Measurements from ENCODE around the gene OR5B3. TPM values are rescaled to one million over a fixed set of nuclear protein-coding genes. Genes with fewer than 3 reads are reported as not detected.

The OR5B3 gene
- total and polyA plus RNA-seq, 12 donors, result not detected

GRCh38 chr11:58391879-58392278 lies 14.8 kb downstream of the OR5B3 start:
- no peaks in the 10 kb centered on the region for H3K9me3 ChIP-seq (replicated peaks in 1 of 3)
- H3K4me1 ChIP-seq (replicated peaks in 1 of 2), result no peaks in the 10 kb centered on the region
- no peaks in the 10 kb centered on the region for H3K27me3 ChIP-seq
- no peak for TF ChIP-seq CTCF (IDR thresholded peaks at IDR 0.05)
- no peak overlapping the region for H3K4me3 ChIP-seq
- no peaks in the 10 kb centered on the region for H3K36me3 ChIP-seq (replicated peaks in 1 of 2)
- no peak for DNase-seq
- no peak overlapping the region for H3K27ac ChIP-seq
- WGBS, 4 donors, result 84 to 88% (median 85%) methylated on average over 1 of the region's 1 CpG
- intact Hi-C loops (cut with DNase I), result no loop called here

- TF ChIP-seq CTCF (IDR thresholded peaks at IDR 0.05), result no peak
- TF ChIP-seq POLR2A (IDR thresholded peaks at IDR 0.05), result no peak
- Histone ChIP-seq H3K36me3 (replicated peaks in 1 of 2) (no peaks in the 10 kb centered on the region), H3K9me3 (replicated peaks in 1 of 3) (no peaks in the 10 kb centered on the region), H3K27me3 (no peaks in the 10 kb centered on the region), H3K4me3 (no peak overlapping the region), H3K4me1 (replicated peaks in 1 of 2) (no peaks in the 10 kb centered on the region), H3K27ac (no peak overlapping the region)
- no peak for DNase-seq
- intact Hi-C loops (cut with DNase I), result no loop called here
- 75 to 87% (median 76%) methylated on average over 6 to 18 of the region's 18 CpGs; no CpG with 5 or more reads in 1 of the 4 donors for WGBS, 4 donors
These were observed 16.1 kb downstream of the OR5B3 start for GRCh38 chr11:58390551-58391063.

GRCh38 chr11:58358969-58359368 lies 47.7 kb downstream of the OR5B3 start, which contains the start of gene OR5B17:
OR5B17 (minus strand) TSS chr11:58359069; CDS start chr11:58359069, 0 bp downstream.
- WGBS, 4 donors, result 28 to 47% (median 43%) methylated on average over 1 of the region's 1 CpG
- no peaks in the 10 kb centered on the region for H3K36me3 ChIP-seq (replicated peaks in 1 of 2)
- intact Hi-C loops (cut with DNase I), result no loop called here
- H3K4me3 ChIP-seq, result no peak within 1 kb of the TSS
- no peaks in the 10 kb centered on the region for H3K4me1 ChIP-seq (replicated peaks in 1 of 2)
- H3K27ac ChIP-seq, result no peak within 1 kb of the TSS
- no peaks in the 10 kb centered on the region for H3K27me3 ChIP-seq
- TF ChIP-seq POLR2A (IDR thresholded peaks at IDR 0.05), result no peak
- DNase-seq, result no peak
- H3K9me3 ChIP-seq (replicated peaks in 1 of 3), result no peaks in the 10 kb centered on the region

- Histone ChIP-seq H3K36me3 (replicated peaks in 1 of 2) (no peaks in the 10 kb centered on the region), H3K4me1 (replicated peaks in 1 of 2) (no peaks in the 10 kb centered on the region), H3K9me3 (replicated peaks in 1 of 3) (no peaks in the 10 kb centered on the region), H3K27me3 (no peaks in the 10 kb centered on the region), H3K4me3 (no peak overlapping the region), H3K27ac (no peak overlapping the region)
- WGBS, 4 donors, result 61 to 77% (median 67%) methylated on average over 3 of the region's 3 CpGs
- intact Hi-C loops (cut with DNase I), result no loop called here
- no peak for DNase-seq
- TF ChIP-seq POLR2A (IDR thresholded peaks at IDR 0.05) (no peak), CTCF (IDR thresholded peaks at IDR 0.05) (no peak)
These were observed 51.9 kb downstream of the OR5B3 start for GRCh38 chr11:58354727-58355126.

Other genes starting within 250 kb of the OR5B3 start
- gene OR9Q2, start 217.8 kb downstream of the OR5B3 start, total RNA-seq, result not detected
- gene OR9Q2, start 217.8 kb downstream of the OR5B3 start, polyA plus RNA-seq, result not detected
- gene OR1S2, start 202.7 kb downstream of the OR5B3 start, total RNA-seq, result not detected
- gene OR1S2, start 202.7 kb downstream of the OR5B3 start, polyA plus RNA-seq, result not detected
- not detected for gene OR1S1, start 194.2 kb downstream of the OR5B3 start, total RNA-seq
- not detected for gene OR1S1, start 194.2 kb downstream of the OR5B3 start, polyA plus RNA-seq
- not detected for gene OR10Q1, start 178.0 kb downstream of the OR5B3 start, total RNA-seq
- not detected for gene OR10Q1, start 178.0 kb downstream of the OR5B3 start, polyA plus RNA-seq
- not detected for gene OR10W1, start 138.6 kb downstream of the OR5B3 start, total RNA-seq
- gene OR10W1, start 138.6 kb downstream of the OR5B3 start, polyA plus RNA-seq, result not detected
- gene OR5B17, start 47.8 kb downstream of the OR5B3 start, total RNA-seq, result not detected
- gene OR5B17, start 47.8 kb downstream of the OR5B3 start, polyA plus RNA-seq, result not detected
- gene OR5B2, start 21.2 kb upstream of the OR5B3 start, total RNA-seq, result not detected
- gene OR5B2, start 21.2 kb upstream of the OR5B3 start, polyA plus RNA-seq, result not detected
- gene OR5B12, start 35.4 kb upstream of the OR5B3 start, total RNA-seq, result not detected
- gene OR5B12, start 35.4 kb upstream of the OR5B3 start, polyA plus RNA-seq, result not detected
- not detected for gene OR5B21, start 101.2 kb upstream of the OR5B3 start, total RNA-seq
- gene OR5B21, start 101.2 kb upstream of the OR5B3 start, polyA plus RNA-seq, result not detected
- gene LPXN, start 169.0 kb upstream of the OR5B3 start, total RNA-seq, result 10 to 100 TPM in 4 of 9 donors, 1 to 10 TPM in 5; 3.1 to 15.1 (median 9.7) TPM
- gene LPXN, start 169.0 kb upstream of the OR5B3 start, polyA plus RNA-seq, result 10 to 100 TPM in 2 of 3 donors, 1 to 10 TPM in 1; 9.5 to 24.5 (median 11.3) TPM
- gene ZFP91, start 172.2 kb upstream of the OR5B3 start, total RNA-seq, result 10 to 100 TPM; 39.4 to 54.2 (median 50.2) TPM
- gene ZFP91, start 172.2 kb upstream of the OR5B3 start, polyA plus RNA-seq, result 10 to 100 TPM in 2 of 3 donors, 1 to 10 TPM in 1; 6.6 to 58.1 (median 13.8) TPM
- gene CNTF, start 215.8 kb upstream of the OR5B3 start, total RNA-seq, result 1 to 10 TPM in 4 of 9 donors, under 1 TPM in 5; 0.39 to 3.0 (median 0.85) TPM
- 1 to 10 TPM in 1 of 3 donors, under 1 TPM in 2; 0.16 to 1.1 (median 0.24) TPM for gene CNTF, start 215.8 kb upstream of the OR5B3 start, polyA plus RNA-seq

Measured in adrenal gland (tissue), 12 donors.